KMS-11 (cell line): ENCODE results near the gene SLC6A6.

ENCODE experiments used
- H2AFZ ChIP-seq: fragments of 200-600 bp; sonication (generic); 2 replicates; pipeline ENCODE4 v1.6.1; 2016; ENCODE audit warnings: antibody characterized with exemption, mixed run types, low read depth
- H3K27ac ChIP-seq: fragments of 200-600 bp; sonication (generic); 2 replicates; pipeline ENCODE4 v1.6.1; 2016; ENCODE audit warnings: mild to moderate bottlenecking, mixed run types
- H3K27me3 ChIP-seq: fragments of 200-600 bp; sonication (generic); 2 replicates; pipeline ENCODE4 v1.6.1; 2017; ENCODE audit warnings: mild to moderate bottlenecking, low read depth, mixed run types, moderate library complexity; ENCODE audit not compliant: insufficient read depth
- H3K36me3 ChIP-seq: fragments of 200-600 bp; sonication (generic); 2 replicates; pipeline ENCODE4 v1.6.1; 2017; ENCODE audit warnings: mild to moderate bottlenecking, mixed run types; ENCODE audit not compliant: insufficient read depth
- H3K4me1 ChIP-seq: fragments of 200-600 bp; sonication (generic); 2 replicates; pipeline ENCODE4 v1.6.1; 2016; ENCODE audit warnings: mild to moderate bottlenecking, low read depth, mixed run types; ENCODE audit not compliant: poor library complexity, severe bottlenecking
- H3K4me2 ChIP-seq: fragments of 200-600 bp; sonication (generic); 2 replicates; pipeline ENCODE4 v1.7.0; 2016; ENCODE audit warnings: mild to moderate bottlenecking, mixed run types
- H3K4me3 ChIP-seq: fragments of 200-600 bp; sonication (generic); IDR thresholded peaks from 2 replicates; pipeline ENCODE4 v1.6.1; 2017; ENCODE audit warnings: low read depth, low read length, mixed read lengths; ENCODE audit not compliant: insufficient read depth
- H3K79me2 ChIP-seq: fragments of 200-600 bp; sonication (generic); 2 replicates; pipeline ENCODE4 v1.6.1; 2016; ENCODE audit warnings: low read depth, mixed run types; ENCODE audit not compliant: insufficient read depth
- H3K9ac ChIP-seq: fragments of 200-600 bp; sonication (generic); 2 replicates; pipeline ENCODE4 v1.6.1; 2016; ENCODE audit warnings: mild to moderate bottlenecking, mixed run types
- H4K20me1 ChIP-seq: fragments of 200-600 bp; sonication (generic); 2 replicates; pipeline ENCODE4 v1.6.1; 2016; ENCODE audit warnings: mild to moderate bottlenecking, mixed run types; ENCODE audit not compliant: insufficient read depth
- CTCF ChIP-seq: fragments of 200-600 bp; sonication (generic); conservative IDR thresholded peaks from 2 replicates; pipeline ENCODE4 v1.6.1; 2017; ENCODE audit warnings: low read depth, mild to moderate bottlenecking, antibody characterized with exemption, low read length, moderate library complexity, mixed read lengths

The SLC6A6 gene

GRCh38 chr3:14392803-14393319, 9.5 kb upstream of the SLC6A6 start:
- no peaks in the 10 kb centered on the region for H3K79me2 ChIP-seq
- no peak for TF ChIP-seq CTCF
- H3K27ac ChIP-seq: no peak overlapping the region
- H3K9ac ChIP-seq: no peak overlapping the region
- H3K4me1 ChIP-seq: no peaks in the 10 kb centered on the region
- no peak overlapping the region for H2AFZ ChIP-seq
- H3K4me2 ChIP-seq: no peak overlapping the region
- no peaks in the 10 kb centered on the region for H3K27me3 ChIP-seq
- H4K20me1 ChIP-seq: no peaks in the 10 kb centered on the region
- H3K36me3 ChIP-seq: no peaks in the 10 kb centered on the region
- H3K4me3 ChIP-seq: no peak overlapping the region

GRCh38 chr3:14393440-14394106, 8.8 kb upstream of the SLC6A6 start:
- no peaks in the 10 kb centered on the region for H3K4me1 ChIP-seq

GRCh38 chr3:14396031-14396692, 6.2 kb upstream of the SLC6A6 start:
- H4K20me1 ChIP-seq: no peaks in the 10 kb centered on the region
- H3K27me3 ChIP-seq: no peaks in the 10 kb centered on the region
- no peak overlapping the region for H3K27ac ChIP-seq
- H3K4me1 ChIP-seq: no peaks in the 10 kb centered on the region
- H3K4me3 ChIP-seq: no peak overlapping the region
- H3K4me2 ChIP-seq: no peak overlapping the region
- no peak overlapping the region for H3K9ac ChIP-seq
- TF ChIP-seq CTCF: no peak
- H3K36me3 ChIP-seq: no peaks in the 10 kb centered on the region
- no peaks in the 10 kb centered on the region for H3K79me2 ChIP-seq
- no peak overlapping the region for H2AFZ ChIP-seq

More at GRCh38 chr3:14393440-14394106, 8.8 kb upstream of the SLC6A6 start:
- H3K36me3 ChIP-seq: no peaks in the 10 kb centered on the region
- no peak overlapping the region for H3K4me2 ChIP-seq
- no peak overlapping the region for H2AFZ ChIP-seq
- no peak for TF ChIP-seq CTCF
- H3K4me3 ChIP-seq: no peak overlapping the region
- no peaks in the 10 kb centered on the region for H3K79me2 ChIP-seq
- no peaks in the 10 kb centered on the region for H3K27me3 ChIP-seq
- no peak overlapping the region for H3K9ac ChIP-seq
- H4K20me1 ChIP-seq: no peaks in the 10 kb centered on the region
- H3K27ac ChIP-seq: no peak overlapping the region

- Histone ChIP-seq H3K9ac (no peak overlapping the region), H3K79me2 (no peaks in the 10 kb centered on the region), H3K36me3 (no peaks in the 10 kb centered on the region), H3K4me3 (no peak overlapping the region), H3K27me3 (no peaks in the 10 kb centered on the region), H3K4me2 (no peak overlapping the region), H2AFZ (no peak overlapping the region), H3K27ac (no peak overlapping the region), H3K4me1 (no peaks in the 10 kb centered on the region), H4K20me1 (no peaks in the 10 kb centered on the region)
- no peak for TF ChIP-seq CTCF
These were observed 5.4 kb upstream of the SLC6A6 start for GRCh38 chr3:14397046-14397445.
